GM19324 (cell line): Measurements from ENCODE around the gene ZNG1F.
"Not testable (repeated sequence)": the region's sequence is repeated elsewhere in the genome, so short reads cannot be mapped to it uniquely, and the experiment has no call there.

ENCODE experiments used
- ATAC-seq: cut with Tn5 transposase; IDR thresholded peaks from one replicate; pipeline ENCODE4 v1.9.1; 2021; ENCODE audit warnings: mild to moderate bottlenecking, moderate library complexity; ENCODE audit not compliant: unreplicated experiment, low FRiP score

Gene ZNG1F

GRCh38 chr9:41087157-41087780 lies 101.8 kb downstream of the ZNG1F start:
- ATAC-seq: not testable (repeated sequence)

- ATAC-seq: not testable (repeated sequence)
Observed at GRCh38 chr9:41086685-41087084, 102.4 kb downstream of the ZNG1F start.

GRCh38 chr9:41086215-41086614 lies 102.9 kb downstream of the ZNG1F start:
- ATAC-seq: not testable (repeated sequence)

- ATAC-seq: not testable (repeated sequence)
Observed at GRCh38 chr9:41082358-41082757, 106.8 kb downstream of the ZNG1F start.
